ENCODE measurements around the gene GFOD2.

DNA sequence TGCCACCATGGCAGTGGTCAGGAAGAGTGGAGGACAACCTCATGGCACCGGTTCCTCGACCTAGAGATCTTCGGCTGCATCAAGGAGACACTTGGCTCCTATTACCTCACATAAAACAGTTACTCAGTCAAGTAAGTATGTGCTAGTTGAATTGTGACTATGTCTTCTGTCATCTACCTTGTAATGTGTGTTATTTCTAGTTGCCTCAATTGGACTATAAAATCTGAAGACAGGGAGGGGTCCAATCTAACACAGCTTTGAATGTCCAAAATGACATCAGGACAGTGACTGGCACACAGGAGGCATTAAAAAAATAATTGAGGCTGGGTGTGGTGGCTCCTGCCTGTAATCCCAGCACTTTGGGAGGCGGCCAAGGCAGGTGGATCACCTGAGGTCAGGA is 35.3 kb downstream of the GFOD2 start:
- TF ChIP-seq, protein P1, sequence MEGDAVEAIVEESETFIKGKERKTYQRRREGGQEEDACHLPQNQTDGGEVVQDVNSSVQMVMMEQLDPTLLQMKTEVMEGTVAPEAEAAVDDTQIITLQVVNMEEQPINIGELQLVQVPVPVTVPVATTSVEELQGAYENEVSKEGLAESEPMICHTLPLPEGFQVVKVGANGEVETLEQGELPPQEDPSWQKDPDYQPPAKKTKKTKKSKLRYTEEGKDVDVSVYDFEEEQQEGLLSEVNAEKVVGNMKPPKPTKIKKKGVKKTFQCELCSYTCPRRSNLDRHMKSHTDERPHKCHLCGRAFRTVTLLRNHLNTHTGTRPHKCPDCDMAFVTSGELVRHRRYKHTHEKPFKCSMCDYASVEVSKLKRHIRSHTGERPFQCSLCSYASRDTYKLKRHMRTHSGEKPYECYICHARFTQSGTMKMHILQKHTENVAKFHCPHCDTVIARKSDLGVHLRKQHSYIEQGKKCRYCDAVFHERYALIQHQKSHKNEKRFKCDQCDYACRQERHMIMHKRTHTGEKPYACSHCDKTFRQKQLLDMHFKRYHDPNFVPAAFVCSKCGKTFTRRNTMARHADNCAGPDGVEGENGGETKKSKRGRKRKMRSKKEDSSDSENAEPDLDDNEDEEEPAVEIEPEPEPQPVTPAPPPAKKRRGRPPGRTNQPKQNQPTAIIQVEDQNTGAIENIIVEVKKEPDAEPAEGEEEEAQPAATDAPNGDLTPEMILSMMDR (IDR thresholded peaks at IDR 0.05), result no peak
- TF ChIP-seq POLR2AphosphoS5 (IDR thresholded peaks at IDR 0.05; ENCODE audit: insufficient read depth in 1 of 2, low read depth in 1 of 2), result no peak
- TF ChIP-seq POLR2A (IDR thresholded peaks at IDR 0.05), result no peak

Data from vagina (tissue), 2 donors.